ENCODE results near the gene POR. TPM values are rescaled to one million over a fixed set of nuclear protein-coding genes. Genes with fewer than 3 reads are reported as not detected.

Gene POR
- total and polyA plus RNA-seq, 7 donors, result 20.4 to 98.9 (median 39.3) TPM

DNA sequence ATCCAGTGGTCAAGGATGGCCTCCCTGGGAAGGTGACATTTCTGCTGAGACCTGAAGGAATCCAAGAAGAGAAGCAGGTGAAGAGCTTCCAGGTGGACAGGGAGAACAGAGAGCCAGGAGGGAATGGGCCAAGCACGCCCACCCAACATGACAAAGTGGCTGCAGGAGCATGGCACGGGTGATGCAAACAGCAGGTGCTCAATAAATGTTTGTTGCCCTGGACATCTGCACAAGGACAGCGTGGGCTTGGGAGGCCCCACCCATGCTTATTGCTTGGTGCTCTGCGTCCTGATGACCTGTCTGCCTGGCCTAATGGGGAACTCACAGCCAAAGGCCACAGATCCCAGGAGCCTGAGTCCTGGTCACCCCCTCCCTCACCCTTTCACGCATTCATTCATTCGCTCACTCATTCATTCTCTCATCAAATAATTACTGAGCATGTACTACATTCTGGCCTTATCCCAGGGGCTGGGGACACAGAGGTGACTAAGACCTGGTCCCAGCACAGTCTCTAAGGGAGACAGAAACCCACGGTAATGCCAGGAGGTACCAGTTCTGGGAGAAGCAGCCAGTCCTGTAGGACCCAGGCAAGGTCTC is 23.0 kb upstream of the POR start:
- no peak for DNase-seq
- no peaks in the 10 kb centered on the region for H3K27me3 ChIP-seq
- H3K36me3 ChIP-seq, result peaks cover under 1 to 16% (median 8%) of the 10 kb centered on the region in 4 donors
- H3K4me3 ChIP-seq, result no peak overlapping the region
- TF ChIP-seq EP300 (IDR thresholded peaks at IDR 0.05), result no peak
- TF ChIP-seq POLR2A (IDR thresholded peaks at IDR 0.05), result no peak
- TF ChIP-seq POLR2AphosphoS5 (IDR thresholded peaks at IDR 0.05), result no peak
- TF ChIP-seq, protein P1, sequence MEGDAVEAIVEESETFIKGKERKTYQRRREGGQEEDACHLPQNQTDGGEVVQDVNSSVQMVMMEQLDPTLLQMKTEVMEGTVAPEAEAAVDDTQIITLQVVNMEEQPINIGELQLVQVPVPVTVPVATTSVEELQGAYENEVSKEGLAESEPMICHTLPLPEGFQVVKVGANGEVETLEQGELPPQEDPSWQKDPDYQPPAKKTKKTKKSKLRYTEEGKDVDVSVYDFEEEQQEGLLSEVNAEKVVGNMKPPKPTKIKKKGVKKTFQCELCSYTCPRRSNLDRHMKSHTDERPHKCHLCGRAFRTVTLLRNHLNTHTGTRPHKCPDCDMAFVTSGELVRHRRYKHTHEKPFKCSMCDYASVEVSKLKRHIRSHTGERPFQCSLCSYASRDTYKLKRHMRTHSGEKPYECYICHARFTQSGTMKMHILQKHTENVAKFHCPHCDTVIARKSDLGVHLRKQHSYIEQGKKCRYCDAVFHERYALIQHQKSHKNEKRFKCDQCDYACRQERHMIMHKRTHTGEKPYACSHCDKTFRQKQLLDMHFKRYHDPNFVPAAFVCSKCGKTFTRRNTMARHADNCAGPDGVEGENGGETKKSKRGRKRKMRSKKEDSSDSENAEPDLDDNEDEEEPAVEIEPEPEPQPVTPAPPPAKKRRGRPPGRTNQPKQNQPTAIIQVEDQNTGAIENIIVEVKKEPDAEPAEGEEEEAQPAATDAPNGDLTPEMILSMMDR (IDR thresholded peaks at IDR 0.05), result no peak
- 88 to 91% methylated on average over 7 of the region's 7 CpGs for whole genome bisulfite sequencing, 2 donors
- H3K4me1 ChIP-seq, result no peaks in the 10 kb centered on the region
- no peak overlapping the region for H3K27ac ChIP-seq
- no peaks in the 10 kb centered on the region for H3K9me3 ChIP-seq
- intact Hi-C loops (cut with DNase I), result no loop called here

DNA sequence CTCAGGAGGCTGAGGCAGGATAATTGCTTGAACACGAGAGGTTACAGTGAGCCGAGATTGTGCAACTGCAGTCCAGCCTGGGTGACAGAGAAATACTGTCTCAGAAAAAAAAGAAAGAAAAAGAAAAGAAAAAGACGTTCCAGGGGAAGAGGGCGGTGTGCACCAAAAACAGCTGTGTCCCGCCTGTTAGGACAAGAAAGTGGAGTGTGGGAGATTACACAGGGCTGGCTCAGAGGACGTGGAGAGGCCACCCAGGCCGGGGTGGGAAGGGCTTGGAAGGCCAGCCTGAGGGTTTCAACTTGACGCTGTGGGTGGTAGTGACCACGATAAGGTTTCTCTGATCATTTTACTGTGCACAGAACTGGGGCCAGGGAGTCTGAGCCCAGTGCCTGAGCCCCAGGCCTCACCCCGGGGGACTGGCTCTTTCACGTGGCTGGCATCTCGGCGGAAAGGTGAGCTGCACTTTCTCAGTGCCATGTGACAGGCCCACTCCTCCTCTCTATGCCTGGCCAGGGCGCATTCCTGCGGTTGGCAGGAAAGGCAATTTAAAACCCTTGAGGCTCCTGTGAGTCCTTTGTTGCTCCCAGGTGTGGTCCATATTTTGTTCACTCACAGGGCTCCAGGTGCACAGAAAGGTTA is 22.2 kb upstream of the POR start:
- peak overlapping the region in 1 of 4 donors; percentile 27 for H3K27ac ChIP-seq
- peak; percentile 20 to 56 (median 42) for TF ChIP-seq POLR2AphosphoS5 (IDR thresholded peaks at IDR 0.05)
- TF ChIP-seq POLR2A (IDR thresholded peaks at IDR 0.05), result no peak

DNA sequence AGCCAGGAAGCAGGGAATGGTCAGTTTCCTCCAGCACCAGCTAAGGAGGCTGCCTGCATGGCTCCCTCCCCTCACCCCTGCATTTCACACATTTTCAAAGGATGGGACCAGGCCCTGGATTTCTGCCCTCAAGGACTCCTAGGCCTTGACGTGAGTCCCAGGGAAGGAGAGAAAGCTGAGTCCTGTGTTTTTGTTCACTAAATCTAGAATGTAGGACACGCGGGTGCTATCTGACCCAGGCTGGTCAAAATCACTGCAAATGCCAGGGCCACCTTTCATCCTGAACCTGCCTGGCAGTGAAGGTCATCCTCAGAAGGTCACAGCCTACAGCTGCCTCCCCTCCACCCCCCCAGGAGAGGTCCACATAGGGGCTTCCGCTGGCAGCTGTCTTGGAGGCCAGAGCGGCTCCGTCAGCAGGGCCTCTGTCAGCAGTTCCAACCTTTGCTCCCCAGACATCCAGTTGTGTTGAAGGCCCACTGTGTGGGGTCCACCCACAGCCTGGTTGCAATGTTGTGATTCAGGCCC is 18.1 kb upstream of the POR start:
- Histone ChIP-seq H3K27me3 (no peaks in the 10 kb centered on the region), H3K9me3 (no peaks in the 10 kb centered on the region), H3K4me3 (no peak overlapping the region), H3K27ac (no peak overlapping the region), H3K36me3 (no peaks in the 10 kb centered on the region), H3K4me1 (no peaks in the 10 kb centered on the region)
- 94 to 95% methylated on average over 6 of the region's 6 CpGs for WGBS, 2 donors
- intact Hi-C loops (cut with DNase I), result no loop called here
- DNase-seq, result no peak
- TF ChIP-seq POLR2A (IDR thresholded peaks at IDR 0.05) (no peak), POLR2AphosphoS5 (IDR thresholded peaks at IDR 0.05) (no peak), EP300 (IDR thresholded peaks at IDR 0.05) (no peak)
- TF ChIP-seq, protein P1 (IDR thresholded peaks at IDR 0.05), result no peak

More for the DNA sequence above, 22.2 kb upstream of the POR start:
- peak; percentile 86 for DNase-seq
- Histone ChIP-seq H3K4me1 (no peaks in the 10 kb centered on the region), H3K4me3 (no peak overlapping the region), H3K9me3 (no peaks in the 10 kb centered on the region), H3K36me3 (peaks cover 0 to 9% (median 7%) of the 10 kb centered on the region in 4 donors), H3K27me3 (no peaks in the 10 kb centered on the region)
- intact Hi-C loops (cut with DNase I), result no loop called here
- WGBS, 2 donors, result 75 to 80% methylated on average over 15 of the region's 15 CpGs

DNA sequence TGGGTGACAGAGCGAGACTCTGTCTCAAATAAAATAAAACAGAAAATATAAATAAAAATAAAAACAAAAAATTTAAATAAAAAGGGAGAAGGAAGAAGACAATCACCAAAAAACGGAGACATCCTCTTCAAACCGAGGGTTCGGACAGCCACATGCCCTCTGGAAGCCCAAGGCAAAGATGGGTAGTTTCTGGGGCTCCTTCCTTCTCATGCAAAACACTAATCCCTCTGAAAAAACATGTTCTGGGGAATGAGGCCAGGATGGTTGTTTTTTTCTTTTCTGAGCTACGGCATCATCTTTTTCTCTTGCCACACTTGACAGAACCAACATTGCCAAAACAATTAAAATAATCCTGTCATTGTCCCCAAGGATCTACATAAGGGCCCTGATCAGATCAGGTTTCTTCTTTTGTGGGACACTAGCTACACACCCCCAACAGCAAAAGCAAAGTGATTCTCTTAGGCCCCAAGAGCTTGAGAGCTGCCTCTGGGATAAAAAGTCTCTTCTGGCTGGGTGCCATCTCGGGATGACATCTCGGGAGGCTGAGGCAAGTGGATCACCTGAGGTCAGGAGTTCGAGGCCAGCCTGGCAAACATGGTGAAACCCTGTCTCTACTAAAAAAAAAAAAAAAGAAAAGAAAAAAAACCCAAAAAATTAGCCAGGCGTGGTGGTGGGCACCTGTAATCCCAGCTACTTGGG is 14.2 kb upstream of the POR start:
- intact Hi-C loops (cut with DNase I), result no loop called here
- TF ChIP-seq POLR2A (IDR thresholded peaks at IDR 0.05), result no peak
- no peak for TF ChIP-seq EP300 (IDR thresholded peaks at IDR 0.05)
- TF ChIP-seq, protein P1 (IDR thresholded peaks at IDR 0.05), result no peak
- no peak for TF ChIP-seq POLR2AphosphoS5 (IDR thresholded peaks at IDR 0.05)
- no peak for DNase-seq
- Histone ChIP-seq H3K36me3 (no peaks in the 10 kb centered on the region), H3K27me3 (no peaks in the 10 kb centered on the region), H3K4me3 (no peak overlapping the region), H3K9me3 (no peaks in the 10 kb centered on the region), H3K27ac (no peak overlapping the region), H3K4me1 (no peaks in the 10 kb centered on the region)
- 89 to 92% methylated on average over 9 of the region's 9 CpGs for WGBS, 2 donors

All from sigmoid colon (tissue), 7 donors.